Hepatocyte (in vitro differentiated cells): ENCODE results near the gene PLEKHF1. TPM values are rescaled to one million over a fixed set of nuclear protein-coding genes. Genes with fewer than 3 reads are reported as not detected.

Source experiments
- DNase-seq: peaks from one replicate; pipeline ENCODE4 v3.0.0-alpha.2; 2016; ENCODE audit warnings: low spot score
- H2AFZ ChIP-seq: fragments of 200-600 bp; sonication (generic); 2 replicates; pipeline ENCODE4 v1.6.0; 2016; ENCODE audit warnings: antibody characterized with exemption, mild to moderate bottlenecking
- H3K27ac ChIP-seq: fragments of 200-600 bp; sonication (generic); 2 replicates; pipeline ENCODE4 v1.5.1; 2016; ENCODE audit warnings: mild to moderate bottlenecking
- H3K27me3 ChIP-seq: fragments of 200-600 bp; sonication (generic); 2 replicates; pipeline ENCODE4 v1.6.1; 2016
- H3K36me3 ChIP-seq: fragments of 200-600 bp; sonication (generic); replicated peaks from 2 replicates; pipeline ENCODE4 v1.5.1; 2016; ENCODE audit warnings: low read depth; ENCODE audit not compliant: insufficient read depth
- H3K4me1 ChIP-seq: fragments of 200-600 bp; sonication (generic); 2 replicates; pipeline ENCODE4 v1.5.1; 2016; ENCODE audit warnings: mild to moderate bottlenecking, moderate library complexity; ENCODE audit not compliant: insufficient read depth
- H3K4me2 ChIP-seq: fragments of 200-600 bp; sonication (generic); 2 replicates; pipeline ENCODE4 v1.6.0; 2016
- H3K4me3 ChIP-seq: fragments of 200-600 bp; sonication (generic); 2 replicates; pipeline ENCODE4 v1.5.1; 2016; ENCODE audit warnings: mild to moderate bottlenecking
- H3K79me2 ChIP-seq: fragments of 200-600 bp; sonication (generic); 2 replicates; pipeline ENCODE4 v1.6.0; 2017; ENCODE audit warnings: mild to moderate bottlenecking
- H3K9me2 ChIP-seq: fragments of 200-600 bp; sonication (generic); replicated peaks from 2 replicates; pipeline ENCODE4 v1.6.0; 2017; ENCODE audit warnings: mild to moderate bottlenecking; ENCODE audit not compliant: insufficient read depth
- H3K9me3 ChIP-seq: fragments of 200-600 bp; sonication (generic); 2 replicates; pipeline ENCODE4 v1.5.1; 2016; ENCODE audit warnings: low read depth, mild to moderate bottlenecking
- H4K20me1 ChIP-seq: fragments of 200-600 bp; sonication (generic); 2 replicates; pipeline ENCODE4 v1.6.0; 2016; ENCODE audit warnings: mild to moderate bottlenecking; ENCODE audit not compliant: insufficient read depth, poor library complexity, severe bottlenecking
- CTCF ChIP-seq: fragments of 200-600 bp; sonication (generic); IDR thresholded peaks from 2 replicates; pipeline ENCODE4 v1.5.1; 2016; ENCODE audit warnings: antibody characterized with exemption, mild to moderate bottlenecking; ENCODE audit not compliant: poor library complexity
- EZH2 ChIP-seq: fragments of 200-600 bp; sonication (generic); IDR thresholded peaks from 2 replicates; pipeline ENCODE4 v1.6.1; 2016; ENCODE audit warnings: antibody characterized with exemption, mild to moderate bottlenecking, borderline replicate concordance
- EZH2phosphoT487 ChIP-seq: fragments of 200-600 bp; sonication (generic); IDR thresholded peaks from one replicate; pipeline ENCODE4 v1.6.1; 2018; ENCODE audit warnings: antibody characterized with exemption, mild to moderate bottlenecking, low read depth, moderate library complexity; ENCODE audit not compliant: unreplicated experiment, severe bottlenecking
- WGBS: methylation state at CpG from one replicate; pipeline ENCODE4 v1.1.6; 2016; ENCODE audit warnings: low lambda C conversion rate; ENCODE audit errors: missing lambda C conversion rate; 5-methylcytosine and 5-hydroxymethylcytosine counted together
- polyA plus RNA-seq: library from polyadenylated mRNA; unstranded; fragments of >200 nt; fragmentation: Nextera tagmentation; extraction: Ambion mirVana; gene quantifications from 2 replicates; pipeline ENCODE4 v1.2.1, GENCODE V29; 2016
- total RNA-seq: library from RNA; depleted of rRNA; stranded (reverse); fragments of >200 nt; gene quantifications from 2 replicates; pipeline ENCODE4 v1.2.3, GENCODE V29; 2014

PLEKHF1 gene
- total and polyA plus RNA-seq, 2 experiments from 2014 or later, result 2.4 to 2.7 TPM

GRCh38 chr19:29677001-29677817 is 11.9 kb downstream of the PLEKHF1 start:
- DNase-seq, result no peak
- Histone ChIP-seq H3K79me2 (no peaks in the 10 kb centered on the region), H3K4me3 (no peak overlapping the region), H3K4me1 (no peaks in the 10 kb centered on the region), H3K9me3 (no peaks in the 10 kb centered on the region), H3K4me2 (no peak overlapping the region), H4K20me1 (no peaks in the 10 kb centered on the region), H3K27ac (no peak overlapping the region), H3K9me2 (no peaks in the 10 kb centered on the region), H2AFZ (no peak overlapping the region), H3K27me3 (no peaks in the 10 kb centered on the region), H3K36me3 (no peaks in the 10 kb centered on the region)
- TF ChIP-seq EZH2phosphoT487 (no peak), CTCF (no peak), EZH2 (no peak)
- 90% methylated on average over 19 of the region's 23 CpGs for WGBS

- 69% methylated on average over 20 of the region's 20 CpGs for WGBS
- no peak for DNase-seq
- H3K27ac ChIP-seq, result no peak overlapping the region
- no peaks in the 10 kb centered on the region for H3K36me3 ChIP-seq
- H3K79me2 ChIP-seq, result no peaks in the 10 kb centered on the region
- H3K4me2 ChIP-seq, result no peak overlapping the region
- TF ChIP-seq EZH2phosphoT487 (no peak), EZH2 (no peak), CTCF (no peak)
- no peak overlapping the region for H2AFZ ChIP-seq
- no peaks in the 10 kb centered on the region for H3K4me1 ChIP-seq
- no peaks in the 10 kb centered on the region for H3K9me2 ChIP-seq
- H3K27me3 ChIP-seq, result no peaks in the 10 kb centered on the region
- no peak overlapping the region for H3K4me3 ChIP-seq
- no peaks in the 10 kb centered on the region for H4K20me1 ChIP-seq
- H3K9me3 ChIP-seq, result no peaks in the 10 kb centered on the region
Observed at GRCh38 chr19:29678484-29679106, 13.3 kb downstream of the PLEKHF1 start.

- Histone ChIP-seq H3K9me2 (no peaks in the 10 kb centered on the region), H3K27ac (no peak overlapping the region), H3K36me3 (no peaks in the 10 kb centered on the region), H4K20me1 (no peaks in the 10 kb centered on the region), H3K4me2 (no peak overlapping the region), H3K4me1 (no peaks in the 10 kb centered on the region), H3K9me3 (no peaks in the 10 kb centered on the region), H2AFZ (no peak overlapping the region), H3K4me3 (no peak overlapping the region), H3K79me2 (no peaks in the 10 kb centered on the region), H3K27me3 (no peaks in the 10 kb centered on the region)
- TF ChIP-seq EZH2phosphoT487 (no peak), EZH2 (no peak), CTCF (no peak)
- 92% methylated on average over 9 of the region's 9 CpGs for WGBS
- DNase-seq, result no peak
Observed at GRCh38 chr19:29679598-29680210, 14.4 kb downstream of the PLEKHF1 start.
